ENCODE results near the gene DOCK10. TPM values are rescaled to one million over a fixed set of nuclear protein-coding genes. Genes with fewer than 3 reads are reported as not detected.

DOCK10 gene
- total RNA-seq, 1 donor from 2014 or later = 3.6 TPM

DNA sequence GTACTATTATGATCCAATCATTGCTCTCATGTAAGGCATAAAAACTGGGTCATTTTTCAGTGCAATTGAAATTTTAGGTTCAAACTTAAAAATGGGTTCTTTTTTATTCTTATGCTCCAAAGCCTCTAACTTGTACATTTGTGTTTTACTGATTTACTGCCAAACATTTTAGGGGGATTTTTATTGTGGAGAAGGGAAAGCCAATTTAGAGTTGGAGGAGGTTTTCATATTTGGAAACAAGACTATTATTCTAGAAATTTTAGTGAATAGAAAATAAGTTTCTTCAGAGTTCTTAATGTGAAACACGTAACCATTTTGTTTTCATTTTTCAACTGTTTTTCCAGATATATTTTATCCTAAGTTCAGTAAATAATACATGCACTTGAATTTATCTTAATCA is 138.6 kb downstream of the DOCK10 start:
- no peak for TF ChIP-seq CTCF (IDR thresholded peaks at IDR 0.05; ENCODE audit: unreplicated experiment)
- DNase-seq (ENCODE audit: low spot score, unreplicated experiment) = no peak
- peaks cover 4% of the 10 kb centered on the region for H3K4me1 Mint-ChIP-seq (ENCODE audit: low read depth)
- no peaks in the 10 kb centered on the region for H3K27me3 Mint-ChIP-seq
- peaks cover 12% of the 10 kb centered on the region for H3K9me3 Mint-ChIP-seq (ENCODE audit: low read depth)
- H3K4me3 Mint-ChIP-seq (ENCODE audit: low read depth) = no peak overlapping the region
- H3K27ac Mint-ChIP-seq = no peak overlapping the region
- no peaks in the 10 kb centered on the region for H3K36me3 Mint-ChIP-seq (ENCODE audit: insufficient read depth)

DNA sequence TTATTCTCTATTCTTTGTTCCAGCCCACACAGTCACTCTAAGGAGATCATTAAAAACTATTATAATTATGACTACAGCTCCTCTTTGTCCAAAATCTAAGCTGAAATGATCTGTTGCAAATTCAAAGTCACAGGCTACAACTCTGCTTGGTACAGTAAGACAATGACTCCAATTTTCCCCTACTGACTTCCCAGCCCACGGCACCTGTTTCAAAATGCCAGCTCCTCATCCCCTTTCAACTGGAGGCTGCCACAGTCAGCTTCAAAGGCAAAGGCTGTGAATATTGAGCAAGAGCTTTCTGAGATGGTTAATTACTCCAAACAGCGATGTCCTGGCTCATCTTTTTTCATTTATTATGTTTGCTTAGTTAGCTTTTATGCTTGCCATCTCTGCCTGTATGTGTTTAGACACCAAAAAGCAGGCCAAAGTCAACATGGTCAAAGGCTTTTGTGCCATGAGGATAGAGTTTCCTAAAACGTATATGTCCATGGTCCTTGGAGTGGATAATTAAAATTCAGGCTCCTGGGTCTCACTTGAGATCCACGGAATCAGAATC is 141.1 kb downstream of the DOCK10 start:
- peaks cover 5% of the 10 kb centered on the region for H3K27me3 Mint-ChIP-seq

GRCh38 chr2:224895377-224895776 is 146.9 kb downstream of the DOCK10 start:
- no peak overlapping the region for H3K4me3 Mint-ChIP-seq (ENCODE audit: low read depth)
- peaks cover 5% of the 10 kb centered on the region for H3K27me3 Mint-ChIP-seq
- no peaks in the 10 kb centered on the region for H3K36me3 Mint-ChIP-seq (ENCODE audit: insufficient read depth)
- no peak for TF ChIP-seq CTCF (IDR thresholded peaks at IDR 0.05; ENCODE audit: unreplicated experiment)
- DNase-seq (ENCODE audit: low spot score, unreplicated experiment) = no peak
- no peak overlapping the region for H3K27ac Mint-ChIP-seq
- H3K4me1 Mint-ChIP-seq (ENCODE audit: low read depth) = peaks cover 2% of the 10 kb centered on the region
- H3K9me3 Mint-ChIP-seq (ENCODE audit: low read depth) = no peaks in the 10 kb centered on the region

More for the DNA sequence above, 141.1 kb downstream of the DOCK10 start:
- Mint-ChIP-seq H3K4me1 (ENCODE audit: low read depth) (peaks cover 3% of the 10 kb centered on the region), H3K9me3 (ENCODE audit: low read depth) (peaks cover 6% of the 10 kb centered on the region), H3K4me3 (ENCODE audit: low read depth) (no peak overlapping the region), H3K27ac (no peak overlapping the region), H3K36me3 (ENCODE audit: insufficient read depth) (no peaks in the 10 kb centered on the region)
- no peak for DNase-seq (ENCODE audit: low spot score, unreplicated experiment)
- no peak for TF ChIP-seq CTCF (IDR thresholded peaks at IDR 0.05; ENCODE audit: unreplicated experiment)

- no peak overlapping the region for H3K27ac Mint-ChIP-seq
Observed at GRCh38 chr2:224894356-224894755, 147.9 kb downstream of the DOCK10 start.

GRCh38 chr2:224893848-224894247 is 148.4 kb downstream of the DOCK10 start:
- Mint-ChIP-seq H3K9me3 (ENCODE audit: low read depth) (no peaks in the 10 kb centered on the region), H3K4me1 (ENCODE audit: low read depth) (peaks cover 2% of the 10 kb centered on the region), H3K4me3 (ENCODE audit: low read depth) (no peak overlapping the region), H3K27ac (no peak overlapping the region), H3K36me3 (ENCODE audit: insufficient read depth) (no peaks in the 10 kb centered on the region), H3K27me3 (peaks cover 5% of the 10 kb centered on the region)
- no peak for TF ChIP-seq CTCF (IDR thresholded peaks at IDR 0.05; ENCODE audit: unreplicated experiment)
- DNase-seq (ENCODE audit: low spot score, unreplicated experiment) = no peak

More at GRCh38 chr2:224894356-224894755, 147.9 kb downstream of the DOCK10 start:
- H3K4me1 Mint-ChIP-seq (ENCODE audit: low read depth) = peaks cover 2% of the 10 kb centered on the region
- no peak for TF ChIP-seq CTCF (IDR thresholded peaks at IDR 0.05; ENCODE audit: unreplicated experiment)
- H3K27me3 Mint-ChIP-seq = peaks cover 5% of the 10 kb centered on the region
- no peak overlapping the region for H3K4me3 Mint-ChIP-seq (ENCODE audit: low read depth)
- H3K9me3 Mint-ChIP-seq (ENCODE audit: low read depth) = no peaks in the 10 kb centered on the region
- H3K36me3 Mint-ChIP-seq (ENCODE audit: insufficient read depth) = no peaks in the 10 kb centered on the region
- no peak for DNase-seq (ENCODE audit: low spot score, unreplicated experiment)
